WTC11 (cell line): ENCODE measurements around the gene NIPA2. TPM values are rescaled to one million over a fixed set of nuclear protein-coding genes. Genes with fewer than 3 reads are reported as not detected.

Experiments
- ATAC-seq: fragments of 200-7000 bp; cut with Tn5 transposase; 2 replicates; pipeline ENCODE4 v1.10.0; 2021; ENCODE audit warnings: mild to moderate bottlenecking, moderate library complexity
- CTCF ChIA-PET: fragments of 300-600 bp; sonication (Branson Sonifier 250); formaldehyde crosslinking; loops from one replicate; lab custom pipeline; 2021; ENCODE audit warnings: antibody characterized with exemption; lab: Charles Lee
- POLR2A ChIA-PET: fragments of 350-600 bp; sonication (Branson Sonifier 250); formaldehyde crosslinking; loops from one replicate; lab custom pipeline; 2021; ENCODE audit warnings: antibody characterized with exemption; lab: Charles Lee
- DNase-seq: peaks from one replicate; pipeline ENCODE4 v3.0.0; 2021; ENCODE audit warnings: low spot score
- H3K27ac Mint-ChIP-seq: 2 replicates; pipeline ENCODE4 v1.8.0; 2021; ENCODE audit warnings: mixed read lengths
- H3K27me3 Mint-ChIP-seq: 2 replicates; pipeline ENCODE4 v1.8.0; 2021; ENCODE audit warnings: low read depth, mild to moderate bottlenecking, moderate library complexity, mixed read lengths
- H3K36me3 Mint-ChIP-seq: 2 replicates; pipeline ENCODE4 v1.8.0; 2021; ENCODE audit warnings: mixed read lengths
- H3K4me1 Mint-ChIP-seq: 2 replicates; pipeline ENCODE4 v1.8.0; 2022; ENCODE audit warnings: mixed read lengths
- H3K4me3 Mint-ChIP-seq: 2 replicates; pipeline ENCODE4 v1.8.0; 2021; ENCODE audit warnings: mild to moderate bottlenecking, moderate library complexity, mixed read lengths
- H3K9me3 Mint-ChIP-seq: 2 replicates; pipeline ENCODE4 v1.8.0; 2021; ENCODE audit warnings: mixed read lengths
- ZNF219 ChIP-seq: sonication (generic); formaldehyde crosslinking; IDR thresholded peaks from 2 replicates; pipeline ENCODE4 v1.8.0; 2023; ENCODE audit warnings: missing genetic modification reagents, mild to moderate bottlenecking, borderline replicate concordance
- ZNF317 ChIP-seq: sonication (generic); formaldehyde crosslinking; IDR thresholded peaks from 2 replicates; pipeline ENCODE4 v1.8.1; 2023; ENCODE audit warnings: low read depth, mild to moderate bottlenecking, moderate library complexity, missing genetic modification reagents, borderline replicate concordance
- ZNF423 ChIP-seq: fragments of 250-450 bp; sonication (Bioruptor Pico); IDR thresholded peaks from 2 replicates; pipeline ENCODE4 v2.1.2; 2022; ENCODE audit warnings: mild to moderate bottlenecking, moderate library complexity
- total RNA-seq: library from RNA; stranded (reverse); gene quantifications from 3 replicates; pipeline ENCODE4 v1.2.3, GENCODE V29; 2021
- TF ChIP-seq, protein P1 (sequence below): sonication (generic); formaldehyde crosslinking; IDR thresholded peaks from 2 replicates; pipeline ENCODE4 v1.8.1; 2022; ENCODE audit warnings: low read depth, missing genetic modification reagents, borderline replicate concordance
- TF ChIP-seq, protein P2 (sequence below): fragments of 250-450 bp; sonication (Bioruptor Pico); conservative IDR thresholded peaks from 2 replicates; pipeline ENCODE4 v1.9.0; 2021; ENCODE audit warnings: mild to moderate bottlenecking
- TF ChIP-seq, protein P3 (sequence below): sonication (generic); formaldehyde crosslinking; IDR thresholded peaks from 2 replicates; pipeline ENCODE4 v1.8.0; 2023; ENCODE audit warnings: missing genetic modification reagents, mild to moderate bottlenecking, borderline replicate concordance
- TF ChIP-seq, protein P4 (sequence below): fragments of 250-450 bp; sonication (Bioruptor Pico); IDR thresholded peaks from 2 replicates; pipeline ENCODE4 v1.9.0; 2021; ENCODE audit warnings: mild to moderate bottlenecking
- TF ChIP-seq, protein P5 (sequence below): fragments of 250-450 bp; sonication (Bioruptor Pico); IDR thresholded peaks from 2 replicates; pipeline ENCODE4 v1.8.0; 2021; ENCODE audit warnings: mild to moderate bottlenecking

The NIPA2 gene
- total RNA-seq, 1 experiment from 2014 or later: 79.5 TPM

DNA sequence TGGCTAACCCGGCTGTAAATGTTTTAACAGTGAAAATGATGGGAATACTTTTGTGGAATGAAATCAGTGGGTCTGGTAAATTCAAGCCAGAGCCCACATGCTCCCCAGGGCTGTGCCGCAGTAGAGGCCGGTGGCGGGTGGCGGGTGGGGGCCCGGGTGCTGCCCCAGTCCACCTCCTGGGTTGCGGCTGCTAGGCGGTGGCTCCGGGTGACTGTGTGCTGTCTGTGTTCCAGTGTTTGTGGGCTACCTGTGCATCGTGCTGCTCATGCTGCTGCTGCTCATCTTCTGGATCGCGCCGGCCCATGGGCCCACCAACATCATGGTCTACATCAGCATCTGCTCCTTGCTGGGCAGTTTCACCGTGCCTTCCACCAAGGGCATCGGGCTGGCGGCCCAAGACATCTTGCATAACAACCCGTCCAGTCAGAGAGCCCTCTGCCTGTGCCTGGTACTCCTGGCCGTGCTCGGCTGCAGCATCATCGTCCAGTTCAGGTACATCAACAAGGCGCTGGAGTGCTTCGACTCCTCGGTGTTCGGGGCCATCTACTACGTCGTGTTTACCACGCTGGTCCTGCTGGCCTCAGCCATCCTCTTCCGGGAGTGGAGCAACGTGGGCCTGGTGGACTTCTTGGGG, 14.9 kb upstream of the NIPA2 start (continued):
- TF ChIP-seq, protein P1, sequence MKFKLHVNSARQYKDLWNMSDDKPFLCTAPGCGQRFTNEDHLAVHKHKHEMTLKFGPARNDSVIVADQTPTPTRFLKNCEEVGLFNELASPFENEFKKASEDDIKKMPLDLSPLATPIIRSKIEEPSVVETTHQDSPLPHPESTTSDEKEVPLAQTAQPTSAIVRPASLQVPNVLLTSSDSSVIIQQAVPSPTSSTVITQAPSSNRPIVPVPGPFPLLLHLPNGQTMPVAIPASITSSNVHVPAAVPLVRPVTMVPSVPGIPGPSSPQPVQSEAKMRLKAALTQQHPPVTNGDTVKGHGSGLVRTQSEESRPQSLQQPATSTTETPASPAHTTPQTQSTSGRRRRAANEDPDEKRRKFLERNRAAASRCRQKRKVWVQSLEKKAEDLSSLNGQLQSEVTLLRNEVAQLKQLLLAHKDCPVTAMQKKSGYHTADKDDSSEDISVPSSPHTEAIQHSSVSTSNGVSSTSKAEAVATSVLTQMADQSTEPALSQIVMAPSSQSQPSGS (CRISPR knock-in tag): no peak
- TF ChIP-seq, protein P2, sequence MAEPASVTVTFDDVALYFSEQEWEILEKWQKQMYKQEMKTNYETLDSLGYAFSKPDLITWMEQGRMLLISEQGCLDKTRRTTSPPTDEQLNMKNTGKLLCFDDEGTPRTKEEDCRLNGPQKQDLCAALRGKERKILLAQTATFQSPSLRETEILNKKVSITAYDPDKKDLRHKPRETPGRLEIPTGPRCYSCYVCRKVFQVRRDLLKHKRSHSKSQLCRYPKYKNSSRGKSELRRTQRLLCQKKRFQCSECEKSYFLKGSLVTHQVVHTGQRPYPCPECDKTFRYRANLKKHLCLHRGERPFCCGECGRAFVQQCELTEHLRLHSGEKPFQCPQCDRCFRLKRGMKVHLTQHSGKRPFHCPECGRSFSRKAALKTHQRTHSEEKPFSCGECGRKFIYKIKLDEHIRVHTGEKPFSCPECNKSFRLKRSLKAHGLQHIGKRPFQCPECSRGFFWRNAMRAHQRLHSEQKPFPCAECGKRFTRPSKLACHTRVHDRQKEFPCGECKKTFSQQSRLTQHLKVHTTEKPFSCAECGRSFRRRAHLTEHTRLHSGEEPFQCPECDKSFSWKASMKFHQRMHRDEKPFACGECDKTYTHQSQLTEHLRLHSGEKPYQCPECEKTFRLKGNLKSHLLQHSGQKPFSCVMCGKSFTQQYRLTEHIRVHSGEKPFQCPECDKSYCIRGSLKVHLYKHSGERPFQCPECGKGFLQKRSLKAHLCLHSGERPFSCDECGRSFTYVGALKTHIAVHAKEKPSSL (CRISPR knock-in tag): no peak
- no peak for TF ChIP-seq ZNF219 (CRISPR knock-in tag)
- TF ChIP-seq, protein P3, sequence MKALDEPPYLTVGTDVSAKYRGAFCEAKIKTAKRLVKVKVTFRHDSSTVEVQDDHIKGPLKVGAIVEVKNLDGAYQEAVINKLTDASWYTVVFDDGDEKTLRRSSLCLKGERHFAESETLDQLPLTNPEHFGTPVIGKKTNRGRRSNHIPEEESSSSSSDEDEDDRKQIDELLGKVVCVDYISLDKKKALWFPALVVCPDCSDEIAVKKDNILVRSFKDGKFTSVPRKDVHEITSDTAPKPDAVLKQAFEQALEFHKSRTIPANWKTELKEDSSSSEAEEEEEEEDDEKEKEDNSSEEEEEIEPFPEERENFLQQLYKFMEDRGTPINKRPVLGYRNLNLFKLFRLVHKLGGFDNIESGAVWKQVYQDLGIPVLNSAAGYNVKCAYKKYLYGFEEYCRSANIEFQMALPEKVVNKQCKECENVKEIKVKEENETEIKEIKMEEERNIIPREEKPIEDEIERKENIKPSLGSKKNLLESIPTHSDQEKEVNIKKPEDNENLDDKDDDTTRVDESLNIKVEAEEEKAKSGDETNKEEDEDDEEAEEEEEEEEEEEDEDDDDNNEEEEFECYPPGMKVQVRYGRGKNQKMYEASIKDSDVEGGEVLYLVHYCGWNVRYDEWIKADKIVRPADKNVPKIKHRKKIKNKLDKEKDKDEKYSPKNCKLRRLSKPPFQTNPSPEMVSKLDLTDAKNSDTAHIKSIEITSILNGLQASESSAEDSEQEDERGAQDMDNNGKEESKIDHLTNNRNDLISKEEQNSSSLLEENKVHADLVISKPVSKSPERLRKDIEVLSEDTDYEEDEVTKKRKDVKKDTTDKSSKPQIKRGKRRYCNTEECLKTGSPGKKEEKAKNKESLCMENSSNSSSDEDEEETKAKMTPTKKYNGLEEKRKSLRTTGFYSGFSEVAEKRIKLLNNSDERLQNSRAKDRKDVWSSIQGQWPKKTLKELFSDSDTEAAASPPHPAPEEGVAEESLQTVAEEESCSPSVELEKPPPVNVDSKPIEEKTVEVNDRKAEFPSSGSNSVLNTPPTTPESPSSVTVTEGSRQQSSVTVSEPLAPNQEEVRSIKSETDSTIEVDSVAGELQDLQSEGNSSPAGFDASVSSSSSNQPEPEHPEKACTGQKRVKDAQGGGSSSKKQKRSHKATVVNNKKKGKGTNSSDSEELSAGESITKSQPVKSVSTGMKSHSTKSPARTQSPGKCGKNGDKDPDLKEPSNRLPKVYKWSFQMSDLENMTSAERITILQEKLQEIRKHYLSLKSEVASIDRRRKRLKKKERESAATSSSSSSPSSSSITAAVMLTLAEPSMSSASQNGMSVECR: no peak
- no peak for TF ChIP-seq ZNF423 (CRISPR knock-in tag)

DNA sequence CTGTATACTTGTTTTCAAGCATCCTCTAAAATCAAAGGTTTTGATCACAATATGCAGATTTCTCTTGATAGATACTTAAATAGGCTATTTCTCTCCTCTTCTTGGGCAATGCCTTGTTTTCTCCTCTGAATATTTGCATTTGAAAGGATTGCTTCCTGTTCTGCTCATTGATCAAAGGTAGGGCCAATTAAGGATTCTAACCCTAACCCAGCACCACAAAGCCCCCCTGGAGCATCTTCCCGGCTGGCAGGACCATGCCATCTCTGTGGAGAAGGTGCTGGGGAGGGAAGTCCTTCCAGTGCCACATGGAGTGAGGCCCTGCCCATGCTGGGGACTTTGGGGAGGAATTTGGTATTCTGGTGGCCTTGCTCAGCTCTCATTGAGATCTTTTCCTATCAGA, 11.3 kb upstream of the NIPA2 start:
- no peak overlapping the region for H3K27ac Mint-ChIP-seq
- peaks cover 2% of the 10 kb centered on the region; the same call in 1 of the 2 replicates for H3K9me3 Mint-ChIP-seq
- peaks cover 40% of the 10 kb centered on the region for H3K4me1 Mint-ChIP-seq
- ATAC-seq (peak; percentile 85), DNase-seq (peak; percentile 26)
- TF ChIP-seq ZNF423 (CRISPR knock-in tag) (peak; percentile 73), ZNF317 (CRISPR knock-in tag) (no peak)
- TF ChIP-seq, protein P4, sequence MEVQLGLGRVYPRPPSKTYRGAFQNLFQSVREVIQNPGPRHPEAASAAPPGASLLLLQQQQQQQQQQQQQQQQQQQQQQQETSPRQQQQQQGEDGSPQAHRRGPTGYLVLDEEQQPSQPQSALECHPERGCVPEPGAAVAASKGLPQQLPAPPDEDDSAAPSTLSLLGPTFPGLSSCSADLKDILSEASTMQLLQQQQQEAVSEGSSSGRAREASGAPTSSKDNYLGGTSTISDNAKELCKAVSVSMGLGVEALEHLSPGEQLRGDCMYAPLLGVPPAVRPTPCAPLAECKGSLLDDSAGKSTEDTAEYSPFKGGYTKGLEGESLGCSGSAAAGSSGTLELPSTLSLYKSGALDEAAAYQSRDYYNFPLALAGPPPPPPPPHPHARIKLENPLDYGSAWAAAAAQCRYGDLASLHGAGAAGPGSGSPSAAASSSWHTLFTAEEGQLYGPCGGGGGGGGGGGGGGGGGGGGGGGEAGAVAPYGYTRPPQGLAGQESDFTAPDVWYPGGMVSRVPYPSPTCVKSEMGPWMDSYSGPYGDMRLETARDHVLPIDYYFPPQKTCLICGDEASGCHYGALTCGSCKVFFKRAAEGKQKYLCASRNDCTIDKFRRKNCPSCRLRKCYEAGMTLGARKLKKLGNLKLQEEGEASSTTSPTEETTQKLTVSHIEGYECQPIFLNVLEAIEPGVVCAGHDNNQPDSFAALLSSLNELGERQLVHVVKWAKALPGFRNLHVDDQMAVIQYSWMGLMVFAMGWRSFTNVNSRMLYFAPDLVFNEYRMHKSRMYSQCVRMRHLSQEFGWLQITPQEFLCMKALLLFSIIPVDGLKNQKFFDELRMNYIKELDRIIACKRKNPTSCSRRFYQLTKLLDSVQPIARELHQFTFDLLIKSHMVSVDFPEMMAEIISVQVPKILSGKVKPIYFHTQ (CRISPR knock-in tag): no peak
- TF ChIP-seq, protein P5, sequence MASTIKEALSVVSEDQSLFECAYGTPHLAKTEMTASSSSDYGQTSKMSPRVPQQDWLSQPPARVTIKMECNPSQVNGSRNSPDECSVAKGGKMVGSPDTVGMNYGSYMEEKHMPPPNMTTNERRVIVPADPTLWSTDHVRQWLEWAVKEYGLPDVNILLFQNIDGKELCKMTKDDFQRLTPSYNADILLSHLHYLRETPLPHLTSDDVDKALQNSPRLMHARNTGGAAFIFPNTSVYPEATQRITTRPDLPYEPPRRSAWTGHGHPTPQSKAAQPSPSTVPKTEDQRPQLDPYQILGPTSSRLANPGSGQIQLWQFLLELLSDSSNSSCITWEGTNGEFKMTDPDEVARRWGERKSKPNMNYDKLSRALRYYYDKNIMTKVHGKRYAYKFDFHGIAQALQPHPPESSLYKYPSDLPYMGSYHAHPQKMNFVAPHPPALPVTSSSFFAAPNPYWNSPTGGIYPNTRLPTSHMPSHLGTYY (CRISPR knock-in tag): no peak
- CTCF ChIA-PET: interaction anchor here (1.3 to 1.5 kb wide), 2 partner anchors 11 to 15 kb away, joined by 3 to 4 read pairs; partner anchors contain the start of gene NIPA2
- POLR2A ChIA-PET: interaction anchor here (2.3 kb wide), 1 partner anchor 11 kb away, joined by 6 read pairs; the partner anchor contains the start of gene NIPA2
- 0 out of 2 replicates have a peak overlapping the region, but pooled peaks have one; percentile 22 for H3K4me3 Mint-ChIP-seq
- peaks cover 47% of the 10 kb centered on the region for H3K36me3 Mint-ChIP-seq
- peaks cover 2% of the 10 kb centered on the region; the same call in 1 of the 2 replicates for H3K27me3 Mint-ChIP-seq
